Glutamatergic neuron (in vitro differentiated cells): ENCODE results near the gene GNGT1. TPM values are rescaled to one million over a fixed set of nuclear protein-coding genes. Genes with fewer than 3 reads are reported as not detected.

ENCODE experiments used
- DNase-seq: peaks from one replicate; pipeline ENCODE4 v3.0.0; 2022
- H3K27ac Mint-ChIP-seq: one replicate; pipeline ENCODE4 v1.8.0; 2020; ENCODE audit warnings: mild to moderate bottlenecking, mixed read lengths, inconsistent platforms; ENCODE audit not compliant: unreplicated experiment
- H3K27me3 Mint-ChIP-seq: one replicate; pipeline ENCODE4 v1.8.0; 2020; ENCODE audit warnings: mild to moderate bottlenecking, moderate library complexity, mixed read lengths, inconsistent platforms; ENCODE audit not compliant: unreplicated experiment
- H3K36me3 Mint-ChIP-seq: one replicate; pipeline ENCODE4 v1.8.0; 2020; ENCODE audit warnings: mild to moderate bottlenecking, mixed read lengths, inconsistent platforms; ENCODE audit not compliant: unreplicated experiment
- H3K4me1 Mint-ChIP-seq: one replicate; pipeline ENCODE4 v1.8.0; 2020; ENCODE audit warnings: mild to moderate bottlenecking, low read depth, mixed read lengths, inconsistent platforms; ENCODE audit not compliant: unreplicated experiment
- H3K4me3 Mint-ChIP-seq: one replicate; pipeline ENCODE4 v1.8.0; 2020; ENCODE audit warnings: mild to moderate bottlenecking, mixed read lengths, inconsistent platforms; ENCODE audit not compliant: unreplicated experiment
- H3K9me3 Mint-ChIP-seq: one replicate; pipeline ENCODE4 v1.8.0; 2020; ENCODE audit warnings: mild to moderate bottlenecking, moderate library complexity, mixed read lengths, inconsistent platforms; ENCODE audit not compliant: unreplicated experiment
- CTCF ChIP-seq: fragments of 200-600 bp; sonication (generic); IDR thresholded peaks from one replicate; pipeline ENCODE4 v1.5.0; 2021; ENCODE audit not compliant: partially characterized antibody, unreplicated experiment
- total RNA-seq: library from RNA; stranded (reverse); fragmentation: NEBNext Ultra II Directional; extraction: Animal tissue kit (Norgen Biotek cat#: 25700); gene quantifications from one replicate; pipeline ENCODE4 v1.2.1, GENCODE V29; 2021; ENCODE audit not compliant: unreplicated experiment

The GNGT1 gene
- total RNA-seq, 1 donor from 2014 or later, result not detected

GRCh38 chr7:93941945-93942344 lies 35.6 kb downstream of the GNGT1 start:
- TF ChIP-seq CTCF, result no peak
- no peaks in the 10 kb centered on the region for H3K36me3 Mint-ChIP-seq
- H3K9me3 Mint-ChIP-seq, result peaks cover 2% of the 10 kb centered on the region
- no peaks in the 10 kb centered on the region for H3K4me1 Mint-ChIP-seq
- no peak for DNase-seq
- H3K27ac Mint-ChIP-seq, result no peak overlapping the region
- H3K4me3 Mint-ChIP-seq, result no peak overlapping the region
- peaks cover 2% of the 10 kb centered on the region for H3K27me3 Mint-ChIP-seq

- no peak overlapping the region for H3K4me3 Mint-ChIP-seq
- no peak for TF ChIP-seq CTCF
- H3K36me3 Mint-ChIP-seq, result no peaks in the 10 kb centered on the region
- H3K4me1 Mint-ChIP-seq, result no peaks in the 10 kb centered on the region
- DNase-seq, result no peak
- no peak overlapping the region for H3K27ac Mint-ChIP-seq
- peaks cover 2% of the 10 kb centered on the region for H3K9me3 Mint-ChIP-seq
- H3K27me3 Mint-ChIP-seq, result no peaks in the 10 kb centered on the region
These were observed 37.6 kb downstream of the GNGT1 start for GRCh38 chr7:93943816-93944540.

- Mint-ChIP-seq H3K27me3 (no peaks in the 10 kb centered on the region), H3K36me3 (no peaks in the 10 kb centered on the region), H3K9me3 (peaks cover 2% of the 10 kb centered on the region), H3K4me3 (no peak overlapping the region), H3K27ac (no peak overlapping the region), H3K4me1 (no peaks in the 10 kb centered on the region)
- TF ChIP-seq CTCF, result no peak
- no peak for DNase-seq
These were observed 38.3 kb downstream of the GNGT1 start for GRCh38 chr7:93944673-93945072.

- Mint-ChIP-seq H3K27ac (no peak overlapping the region), H3K4me1 (no peaks in the 10 kb centered on the region), H3K4me3 (no peak overlapping the region), H3K36me3 (no peaks in the 10 kb centered on the region), H3K27me3 (no peaks in the 10 kb centered on the region), H3K9me3 (peaks cover 2% of the 10 kb centered on the region)
- TF ChIP-seq CTCF, result no peak
- DNase-seq, result no peak
These were observed 38.7 kb downstream of the GNGT1 start for GRCh38 chr7:93945083-93945482.

GRCh38 chr7:93945756-93946535 lies 39.6 kb downstream of the GNGT1 start:
- Mint-ChIP-seq H3K36me3 (no peaks in the 10 kb centered on the region), H3K27ac (no peak overlapping the region), H3K4me1 (no peaks in the 10 kb centered on the region), H3K4me3 (no peak overlapping the region), H3K9me3 (peaks cover under 1% of the 10 kb centered on the region), H3K27me3 (no peaks in the 10 kb centered on the region)
- no peak for DNase-seq
- TF ChIP-seq CTCF, result no peak
